Brain microvascular endothelial cell (primary cell): ENCODE results near the gene ZBTB46.

Source experiments
- DNase-seq: peaks from one replicate; pipeline ENCODE4 v3.0.0-alpha.2; 2020
- H3K27ac ChIP-seq: fragments of 250-450 bp; sonication (Bioruptor Pico); 2 replicates; pipeline ENCODE4 v1.5.1; 2020; ENCODE audit warnings: mild to moderate bottlenecking, moderate library complexity
- H3K27me3 ChIP-seq: fragments of 250-450 bp; sonication (Bioruptor Pico); replicated peaks from 2 replicates; pipeline ENCODE4 v1.5.1; 2020; ENCODE audit warnings: mild to moderate bottlenecking
- H3K36me3 ChIP-seq: fragments of 250-450 bp; sonication (Bioruptor Pico); replicated peaks from 2 replicates; pipeline ENCODE4 v1.5.1; 2020; ENCODE audit warnings: mild to moderate bottlenecking
- H3K4me3 ChIP-seq: 2 replicates; pipeline ENCODE4 v1.5.1; 2011; ENCODE audit warnings: low read depth, mild to moderate bottlenecking, control low read depth, low read length, moderate library complexity
- CTCF ChIP-seq: IDR thresholded peaks from 2 replicates; pipeline ENCODE4 v1.5.1; 2011; ENCODE audit warnings: low read depth, mild to moderate bottlenecking, moderate library complexity, low read length, control low read depth, inconsistent platforms; ENCODE audit errors: missing control alignments
- in situ Hi-C: cut with HindIII; loops from 2 replicates; pipeline ENCODE4 v1.10.0; 2017; ENCODE audit warnings: low sequenced_read_pairs, low pct_ligation_motif_present

ZBTB46 gene

GRCh38 chr20:63842258-63842657, 11.2 kb upstream of the ZBTB46 start:
- TF ChIP-seq CTCF, result no peak
- no peaks in the 10 kb centered on the region for H3K36me3 ChIP-seq
- in situ Hi-C loops, result no loop called here
- H3K27ac ChIP-seq, result no peak overlapping the region
- H3K4me3 ChIP-seq, result no peak overlapping the region
- DNase-seq, result no peak
- H3K27me3 ChIP-seq, result no peaks in the 10 kb centered on the region

GRCh38 chr20:63840405-63840828, 9.4 kb upstream of the ZBTB46 start:
- in situ Hi-C loops, result no loop called here
- TF ChIP-seq CTCF, result no peak
- no peaks in the 10 kb centered on the region for H3K27me3 ChIP-seq

GRCh38 chr20:63839620-63840019, 8.6 kb upstream of the ZBTB46 start:
- H3K27me3 ChIP-seq, result no peaks in the 10 kb centered on the region
- no peak for DNase-seq
- no peak for TF ChIP-seq CTCF
- H3K4me3 ChIP-seq, result no peak overlapping the region
- H3K36me3 ChIP-seq, result no peaks in the 10 kb centered on the region
- in situ Hi-C loops, result no loop called here
- H3K27ac ChIP-seq, result no peak overlapping the region

More at GRCh38 chr20:63840405-63840828, 9.4 kb upstream of the ZBTB46 start:
- Histone ChIP-seq H3K27ac (no peak overlapping the region), H3K4me3 (no peak overlapping the region), H3K36me3 (no peaks in the 10 kb centered on the region)
- DNase-seq, result no peak

GRCh38 chr20:63837479-63837878, 6.4 kb upstream of the ZBTB46 start:
- H3K4me3 ChIP-seq, result no peak overlapping the region
- in situ Hi-C loops, result no loop called here
- no peaks in the 10 kb centered on the region for H3K27me3 ChIP-seq
- H3K36me3 ChIP-seq, result no peaks in the 10 kb centered on the region
- DNase-seq, result no peak
- TF ChIP-seq CTCF, result no peak
- no peak overlapping the region for H3K27ac ChIP-seq

GRCh38 chr20:63836458-63837344, 5.6 kb upstream of the ZBTB46 start:
- Histone ChIP-seq H3K36me3 (no peaks in the 10 kb centered on the region), H3K27ac (no peak overlapping the region), H3K4me3 (no peak overlapping the region), H3K27me3 (no peaks in the 10 kb centered on the region)
- no peak for DNase-seq
- in situ Hi-C loops, result no loop called here
- TF ChIP-seq CTCF, result no peak
